Measurements from ENCODE around the gene MPRIP.

The MPRIP gene

GRCh38 chr17:17175917-17176316, 133.7 kb downstream of the MPRIP start:
- no peak overlapping the region for H3K4me3 ChIP-seq (ENCODE audit: low read length in 2 of 2)
- no peaks in the 10 kb centered on the region for H3K4me1 ChIP-seq (ENCODE audit: control insufficient read depth in 2 of 2, insufficient read depth in 2 of 2, low read length in 2 of 2)
- H3K27ac ChIP-seq (ENCODE audit: low read depth in 2 of 2, low read length in 2 of 2) = no peak overlapping the region
- peaks cover 83 to 87% of the 10 kb centered on the region in 2 donors for H3K36me3 ChIP-seq (ENCODE audit: control insufficient read depth in 2 of 2, insufficient read depth in 2 of 2, low read length in 2 of 2)
- H3K9me3 ChIP-seq (ENCODE audit: control insufficient read depth in 2 of 2, low read length in 2 of 2) = no peaks in the 10 kb centered on the region
- no peak overlapping the region for H3K9ac ChIP-seq (ENCODE audit: low read depth in 1 of 2, low read length in 2 of 2)
- H3K27me3 ChIP-seq (ENCODE audit: control insufficient read depth in 2 of 2, insufficient read depth in 2 of 2, low read length in 2 of 2) = no peaks in the 10 kb centered on the region

- Histone ChIP-seq H3K36me3 (ENCODE audit: control insufficient read depth in 2 of 2, insufficient read depth in 2 of 2, low read length in 2 of 2) (peaks cover 82 to 88% of the 10 kb centered on the region in 2 donors), H3K9ac (ENCODE audit: low read depth in 1 of 2, low read length in 2 of 2) (no peak overlapping the region), H3K9me3 (ENCODE audit: control insufficient read depth in 2 of 2, low read length in 2 of 2) (no peaks in the 10 kb centered on the region), H3K4me3 (ENCODE audit: low read length in 2 of 2) (no peak overlapping the region), H3K27ac (ENCODE audit: low read depth in 2 of 2, low read length in 2 of 2) (no peak overlapping the region), H3K4me1 (ENCODE audit: control insufficient read depth in 2 of 2, insufficient read depth in 2 of 2, low read length in 2 of 2) (no peaks in the 10 kb centered on the region), H3K27me3 (ENCODE audit: control insufficient read depth in 2 of 2, insufficient read depth in 2 of 2, low read length in 2 of 2) (no peaks in the 10 kb centered on the region)
These were observed 134.1 kb downstream of the MPRIP start for GRCh38 chr17:17176341-17176740.

- Histone ChIP-seq H3K27ac (ENCODE audit: low read depth in 2 of 2, low read length in 2 of 2) (no peak overlapping the region), H3K9ac (ENCODE audit: low read depth in 1 of 2, low read length in 2 of 2) (no peak overlapping the region), H3K27me3 (ENCODE audit: control insufficient read depth in 2 of 2, insufficient read depth in 2 of 2, low read length in 2 of 2) (no peaks in the 10 kb centered on the region), H3K4me3 (ENCODE audit: low read length in 2 of 2) (no peak overlapping the region), H3K9me3 (ENCODE audit: control insufficient read depth in 2 of 2, low read length in 2 of 2) (no peaks in the 10 kb centered on the region), H3K4me1 (ENCODE audit: control insufficient read depth in 2 of 2, insufficient read depth in 2 of 2, low read length in 2 of 2) (no peaks in the 10 kb centered on the region), H3K36me3 (ENCODE audit: control insufficient read depth in 2 of 2, insufficient read depth in 2 of 2, low read length in 2 of 2) (peaks cover 77 to 84% of the 10 kb centered on the region in 2 donors)
These were observed 134.9 kb downstream of the MPRIP start for GRCh38 chr17:17177176-17177575.

- H3K9me3 ChIP-seq (ENCODE audit: control insufficient read depth in 2 of 2, low read length in 2 of 2) = no peaks in the 10 kb centered on the region
- no peaks in the 10 kb centered on the region for H3K4me1 ChIP-seq (ENCODE audit: control insufficient read depth in 2 of 2, insufficient read depth in 2 of 2, low read length in 2 of 2)
- no peak overlapping the region for H3K4me3 ChIP-seq (ENCODE audit: low read length in 2 of 2)
- H3K27ac ChIP-seq (ENCODE audit: low read depth in 2 of 2, low read length in 2 of 2) = peak overlapping the region; percentile 13 to 70
- peaks cover 74 to 83% of the 10 kb centered on the region in 2 donors for H3K36me3 ChIP-seq (ENCODE audit: control insufficient read depth in 2 of 2, insufficient read depth in 2 of 2, low read length in 2 of 2)
- no peaks in the 10 kb centered on the region for H3K27me3 ChIP-seq (ENCODE audit: control insufficient read depth in 2 of 2, insufficient read depth in 2 of 2, low read length in 2 of 2)
- H3K9ac ChIP-seq (ENCODE audit: low read depth in 1 of 2, low read length in 2 of 2) = no peak overlapping the region
These were observed 137.1 kb downstream of the MPRIP start for GRCh38 chr17:17179371-17179827.

- Histone ChIP-seq H3K27ac (ENCODE audit: low read depth in 2 of 2, low read length in 2 of 2) (peak overlapping the region; percentile 13 to 70), H3K36me3 (ENCODE audit: control insufficient read depth in 2 of 2, insufficient read depth in 2 of 2, low read length in 2 of 2) (peaks cover 69 to 80% of the 10 kb centered on the region in 2 donors)
These were observed 137.9 kb downstream of the MPRIP start for GRCh38 chr17:17180141-17180603.

GRCh38 chr17:17180741-17181525, 138.7 kb downstream of the MPRIP start:
- Histone ChIP-seq H3K36me3 (ENCODE audit: control insufficient read depth in 2 of 2, insufficient read depth in 2 of 2, low read length in 2 of 2) (peaks cover 62 to 72% of the 10 kb centered on the region in 2 donors), H3K9ac (ENCODE audit: low read depth in 1 of 2, low read length in 2 of 2) (no peak overlapping the region), H3K27ac (ENCODE audit: low read depth in 2 of 2, low read length in 2 of 2) (no peak overlapping the region)

More at GRCh38 chr17:17180141-17180603, 137.9 kb downstream of the MPRIP start:
- H3K9ac ChIP-seq (ENCODE audit: low read depth in 1 of 2, low read length in 2 of 2) = no peak overlapping the region
- no peaks in the 10 kb centered on the region for H3K4me1 ChIP-seq (ENCODE audit: control insufficient read depth in 2 of 2, insufficient read depth in 2 of 2, low read length in 2 of 2)
- H3K9me3 ChIP-seq (ENCODE audit: control insufficient read depth in 2 of 2, low read length in 2 of 2) = no peaks in the 10 kb centered on the region
- no peak overlapping the region for H3K4me3 ChIP-seq (ENCODE audit: low read length in 2 of 2)
- H3K27me3 ChIP-seq (ENCODE audit: control insufficient read depth in 2 of 2, insufficient read depth in 2 of 2, low read length in 2 of 2) = no peaks in the 10 kb centered on the region

GRCh38 chr17:17181666-17182597, 139.7 kb downstream of the MPRIP start:
- H3K27me3 ChIP-seq (ENCODE audit: control insufficient read depth in 2 of 2, insufficient read depth in 2 of 2, low read length in 2 of 2) = no peaks in the 10 kb centered on the region
- H3K4me1 ChIP-seq (ENCODE audit: control insufficient read depth in 2 of 2, insufficient read depth in 2 of 2, low read length in 2 of 2) = peaks cover 4 to 7% of the 10 kb centered on the region in 2 donors
- H3K9ac ChIP-seq (ENCODE audit: low read depth in 1 of 2, low read length in 2 of 2) = no peak overlapping the region
- no peaks in the 10 kb centered on the region for H3K9me3 ChIP-seq (ENCODE audit: control insufficient read depth in 2 of 2, low read length in 2 of 2)
- H3K4me3 ChIP-seq (ENCODE audit: low read length in 2 of 2) = no peak overlapping the region
- H3K36me3 ChIP-seq (ENCODE audit: control insufficient read depth in 2 of 2, insufficient read depth in 2 of 2, low read length in 2 of 2) = peaks cover 60 to 67% of the 10 kb centered on the region in 2 donors
- peak overlapping the region in 1 of 2 donors; percentile 32 for H3K27ac ChIP-seq (ENCODE audit: low read depth in 2 of 2, low read length in 2 of 2)

More at GRCh38 chr17:17180741-17181525, 138.7 kb downstream of the MPRIP start:
- Histone ChIP-seq H3K4me3 (ENCODE audit: low read length in 2 of 2) (no peak overlapping the region), H3K4me1 (ENCODE audit: control insufficient read depth in 2 of 2, insufficient read depth in 2 of 2, low read length in 2 of 2) (peaks cover under 1 to 2% of the 10 kb centered on the region in 2 donors), H3K27me3 (ENCODE audit: control insufficient read depth in 2 of 2, insufficient read depth in 2 of 2, low read length in 2 of 2) (no peaks in the 10 kb centered on the region), H3K9me3 (ENCODE audit: control insufficient read depth in 2 of 2, low read length in 2 of 2) (no peaks in the 10 kb centered on the region)

- peaks cover 4 to 7% of the 10 kb centered on the region in 2 donors for H3K4me1 ChIP-seq (ENCODE audit: control insufficient read depth in 2 of 2, insufficient read depth in 2 of 2, low read length in 2 of 2)
- no peak overlapping the region for H3K9ac ChIP-seq (ENCODE audit: low read depth in 1 of 2, low read length in 2 of 2)
- H3K4me3 ChIP-seq (ENCODE audit: low read length in 2 of 2) = no peak overlapping the region
- H3K36me3 ChIP-seq (ENCODE audit: control insufficient read depth in 2 of 2, insufficient read depth in 2 of 2, low read length in 2 of 2) = peaks cover 58 to 67% of the 10 kb centered on the region in 2 donors
- no peaks in the 10 kb centered on the region for H3K9me3 ChIP-seq (ENCODE audit: control insufficient read depth in 2 of 2, low read length in 2 of 2)
- peak overlapping the region in 1 of 2 donors; percentile 32 for H3K27ac ChIP-seq (ENCODE audit: low read depth in 2 of 2, low read length in 2 of 2)
- H3K27me3 ChIP-seq (ENCODE audit: control insufficient read depth in 2 of 2, insufficient read depth in 2 of 2, low read length in 2 of 2) = no peaks in the 10 kb centered on the region
These were observed 140.4 kb downstream of the MPRIP start for GRCh38 chr17:17182598-17183136.

- Histone ChIP-seq H3K27ac (ENCODE audit: low read depth in 2 of 2, low read length in 2 of 2) (no peak overlapping the region), H3K4me1 (ENCODE audit: control insufficient read depth in 2 of 2, insufficient read depth in 2 of 2, low read length in 2 of 2) (peaks cover 4 to 7% of the 10 kb centered on the region in 2 donors), H3K27me3 (ENCODE audit: control insufficient read depth in 2 of 2, insufficient read depth in 2 of 2, low read length in 2 of 2) (no peaks in the 10 kb centered on the region), H3K9ac (ENCODE audit: low read depth in 1 of 2, low read length in 2 of 2) (no peak overlapping the region), H3K36me3 (ENCODE audit: control insufficient read depth in 2 of 2, insufficient read depth in 2 of 2, low read length in 2 of 2) (peaks cover 54 to 69% of the 10 kb centered on the region in 2 donors), H3K9me3 (ENCODE audit: control insufficient read depth in 2 of 2, low read length in 2 of 2) (no peaks in the 10 kb centered on the region), H3K4me3 (ENCODE audit: low read length in 2 of 2) (no peak overlapping the region)
These were observed 141.5 kb downstream of the MPRIP start for GRCh38 chr17:17183744-17184143.

All from mucosa of rectum (tissue), 2 donors.